OCI-LY1 (cell line): ENCODE measurements around the gene DAP.

Experiments
- H2AFZ ChIP-seq: fragments of 200-600 bp; sonication (generic), shearing (Covaris generic); 2 replicates; pipeline ENCODE4 v1.6.0; 2014; ENCODE audit warnings: antibody characterized with exemption, mild to moderate bottlenecking, low read length
- H3F3A ChIP-seq: fragments of 200-600 bp; sonication (generic), shearing (Covaris generic); 2 replicates; pipeline ENCODE4 v1.6.0; 2014; ENCODE audit warnings: mild to moderate bottlenecking, antibody characterized with exemption, low read length, moderate library complexity; ENCODE audit not compliant: insufficient read depth
- H3K27ac ChIP-seq: fragments of 200-600 bp; sonication (generic); 2 replicates; pipeline ENCODE4 v1.5.1; 2014; ENCODE audit warnings: low read length, mixed run types, mild to moderate bottlenecking, low read depth; ENCODE audit not compliant: poor library complexity, severe bottlenecking
- H3K27me3 ChIP-seq: fragments of 200-600 bp; sonication (generic); 2 replicates; pipeline ENCODE4 v1.6.0; 2014; ENCODE audit warnings: antibody characterized with exemption, mild to moderate bottlenecking, low read length, moderate library complexity; ENCODE audit not compliant: insufficient read depth
- H3K36me3 ChIP-seq: fragments of 200-600 bp; sonication (generic); 2 replicates; pipeline ENCODE4 v1.6.1; 2014; ENCODE audit warnings: mild to moderate bottlenecking, antibody characterized with exemption, low read length, moderate library complexity, mixed read lengths; ENCODE audit not compliant: insufficient read depth
- H3K4me1 ChIP-seq: fragments of 200-600 bp; sonication (generic); 2 replicates; pipeline ENCODE4 v1.5.1; 2014; ENCODE audit warnings: mild to moderate bottlenecking, low read length, moderate library complexity; ENCODE audit not compliant: insufficient read depth, severe bottlenecking
- H3K4me2 ChIP-seq: fragments of 200-600 bp; sonication (generic), shearing (Covaris generic); 2 replicates; pipeline ENCODE4 v1.6.1; 2014; ENCODE audit warnings: low read length
- H3K4me3 ChIP-seq: fragments of 200-600 bp; sonication (generic); 2 replicates; pipeline ENCODE4 v1.5.1; 2014; ENCODE audit warnings: low read length, low read depth, mild to moderate bottlenecking, mixed read lengths; ENCODE audit not compliant: poor library complexity, severe bottlenecking
- H3K79me2 ChIP-seq: fragments of 200-600 bp; shearing (Covaris generic); 2 replicates; pipeline ENCODE4 v1.6.1; 2016; ENCODE audit warnings: mixed run types, low read length, mixed read lengths; ENCODE audit not compliant: insufficient read depth
- H3K9ac ChIP-seq: fragments of 200-600 bp; sonication (generic), shearing (Covaris generic); 2 replicates; pipeline ENCODE4 v1.6.1; 2014; ENCODE audit warnings: mild to moderate bottlenecking, low read length, mixed read lengths
- H3K9me2 ChIP-seq: fragments of 200-600 bp; sonication (generic), shearing (Covaris generic); 2 replicates; pipeline ENCODE4 v1.6.1; 2014; ENCODE audit warnings: low read depth, mild to moderate bottlenecking, low read length, mixed read lengths
- H3K9me3 ChIP-seq: fragments of 200-600 bp; shearing (Covaris generic); 2 replicates; pipeline ENCODE4 v1.6.1; 2014; ENCODE audit warnings: low read length, mixed read lengths
- H4K20me1 ChIP-seq: fragments of 200-600 bp; sonication (generic), shearing (Covaris generic); 2 replicates; pipeline ENCODE4 v1.6.0; 2016; ENCODE audit warnings: mild to moderate bottlenecking, low read length; ENCODE audit not compliant: insufficient read depth
- EZH2 ChIP-seq: fragments of 200-600 bp; sonication (generic), shearing (Covaris generic); IDR thresholded peaks from 2 replicates; pipeline ENCODE4 v1.8.0; 2017; ENCODE audit warnings: borderline replicate concordance, mixed run types, mild to moderate bottlenecking, antibody characterized with exemption, low read length, moderate library complexity, mixed read lengths
- TF ChIP-seq, protein P1 (sequence below): fragments of 200-600 bp; sonication (generic), shearing (Covaris generic); IDR thresholded peaks from 2 replicates; pipeline ENCODE4 v1.5.1; 2017; ENCODE audit warnings: mild to moderate bottlenecking, antibody characterized with exemption, low read length, moderate library complexity, mixed read lengths

Gene DAP

GRCh38 chr5:10654566-10654965, 106.5 kb downstream of the DAP start:
- Histone ChIP-seq H2AFZ (no peak overlapping the region), H4K20me1 (no peaks in the 10 kb centered on the region), H3F3A (no peaks in the 10 kb centered on the region), H3K36me3 (no peaks in the 10 kb centered on the region), H3K4me2 (no peak overlapping the region), H3K9ac (no peak overlapping the region), H3K9me2 (no peaks in the 10 kb centered on the region), H3K4me3 (no peak overlapping the region), H3K27ac (no peak overlapping the region), H3K27me3 (no peaks in the 10 kb centered on the region; the same call in 1 of the 2 replicates), H3K9me3 (no peaks in the 10 kb centered on the region), H3K79me2 (no peaks in the 10 kb centered on the region), H3K4me1 (no peaks in the 10 kb centered on the region)
- TF ChIP-seq, protein P1, sequence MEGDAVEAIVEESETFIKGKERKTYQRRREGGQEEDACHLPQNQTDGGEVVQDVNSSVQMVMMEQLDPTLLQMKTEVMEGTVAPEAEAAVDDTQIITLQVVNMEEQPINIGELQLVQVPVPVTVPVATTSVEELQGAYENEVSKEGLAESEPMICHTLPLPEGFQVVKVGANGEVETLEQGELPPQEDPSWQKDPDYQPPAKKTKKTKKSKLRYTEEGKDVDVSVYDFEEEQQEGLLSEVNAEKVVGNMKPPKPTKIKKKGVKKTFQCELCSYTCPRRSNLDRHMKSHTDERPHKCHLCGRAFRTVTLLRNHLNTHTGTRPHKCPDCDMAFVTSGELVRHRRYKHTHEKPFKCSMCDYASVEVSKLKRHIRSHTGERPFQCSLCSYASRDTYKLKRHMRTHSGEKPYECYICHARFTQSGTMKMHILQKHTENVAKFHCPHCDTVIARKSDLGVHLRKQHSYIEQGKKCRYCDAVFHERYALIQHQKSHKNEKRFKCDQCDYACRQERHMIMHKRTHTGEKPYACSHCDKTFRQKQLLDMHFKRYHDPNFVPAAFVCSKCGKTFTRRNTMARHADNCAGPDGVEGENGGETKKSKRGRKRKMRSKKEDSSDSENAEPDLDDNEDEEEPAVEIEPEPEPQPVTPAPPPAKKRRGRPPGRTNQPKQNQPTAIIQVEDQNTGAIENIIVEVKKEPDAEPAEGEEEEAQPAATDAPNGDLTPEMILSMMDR = no peak
- no peak for TF ChIP-seq EZH2

DNA sequence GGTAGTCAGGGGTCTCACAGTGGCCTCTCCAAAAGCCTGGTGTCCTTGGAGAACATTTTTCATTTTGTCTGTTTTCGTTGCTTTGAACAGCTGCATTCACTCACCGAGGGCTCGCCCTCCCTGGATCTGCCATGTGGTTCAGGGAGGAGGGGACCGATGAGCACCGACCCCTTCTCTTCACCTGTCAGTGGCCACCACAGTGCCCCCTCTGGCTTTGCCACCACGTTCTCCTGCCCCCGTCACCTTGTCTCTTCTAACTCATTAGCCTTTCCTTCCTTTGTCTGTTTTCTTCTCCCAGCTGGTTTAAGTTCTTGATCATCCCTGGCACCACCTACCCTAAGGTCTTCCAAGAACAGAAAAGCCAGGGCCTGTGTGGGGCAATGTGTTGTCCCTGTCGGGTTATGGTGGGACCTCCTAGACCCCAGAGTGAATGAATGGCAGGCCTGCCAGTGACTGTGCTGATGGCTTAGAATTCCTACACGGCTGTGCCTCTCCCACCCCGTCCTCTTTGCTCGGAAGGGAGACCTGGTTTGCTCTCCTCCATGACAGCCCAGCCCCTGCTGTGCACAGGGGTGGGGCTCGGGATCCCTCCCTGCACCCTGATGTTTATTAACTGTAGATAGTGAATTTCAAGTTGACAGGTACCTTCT, 107.2 kb downstream of the DAP start:
- H3K36me3 ChIP-seq = no peaks in the 10 kb centered on the region
- no peak overlapping the region for H3K4me2 ChIP-seq
- no peak overlapping the region for H3K9ac ChIP-seq
- no peak overlapping the region for H2AFZ ChIP-seq
- no peaks in the 10 kb centered on the region for H4K20me1 ChIP-seq
- H3K27ac ChIP-seq = no peak overlapping the region
- no peaks in the 10 kb centered on the region for H3F3A ChIP-seq
- no peaks in the 10 kb centered on the region for H3K9me2 ChIP-seq
- TF ChIP-seq, protein P1 = no peak
- no peak for TF ChIP-seq EZH2
- no peak overlapping the region for H3K4me3 ChIP-seq
- H3K27me3 ChIP-seq = no peaks in the 10 kb centered on the region; the same call in 1 of the 2 replicates
- no peaks in the 10 kb centered on the region for H3K9me3 ChIP-seq
- no peaks in the 10 kb centered on the region for H3K79me2 ChIP-seq
- no peaks in the 10 kb centered on the region for H3K4me1 ChIP-seq

DNA sequence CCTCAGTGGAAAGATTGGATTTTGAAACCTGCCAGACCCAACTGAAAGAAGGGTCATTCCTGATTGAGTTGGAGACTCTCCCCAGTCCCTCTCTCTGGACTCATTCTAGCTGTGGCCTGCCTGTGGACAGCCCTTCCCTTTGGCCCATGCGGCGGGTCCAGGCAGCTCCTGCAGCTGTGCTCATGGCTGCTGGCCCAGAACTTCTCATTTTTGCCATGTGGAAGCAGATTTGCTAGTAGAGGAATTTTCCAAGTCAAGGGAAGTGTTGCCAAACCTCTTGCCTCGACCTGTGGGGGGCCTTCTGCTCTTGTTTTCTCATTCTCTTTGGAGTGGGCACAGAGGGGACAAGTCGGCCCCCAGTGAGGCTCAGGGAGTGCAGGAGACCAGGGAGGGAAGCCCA, 108.0 kb downstream of the DAP start:
- H3K9me2 ChIP-seq = no peaks in the 10 kb centered on the region
- H3K27me3 ChIP-seq = no peaks in the 10 kb centered on the region; the same call in 1 of the 2 replicates
- no peak overlapping the region for H3K4me3 ChIP-seq
- H3F3A ChIP-seq = no peaks in the 10 kb centered on the region
- H3K27ac ChIP-seq = no peak overlapping the region
- H3K79me2 ChIP-seq = no peaks in the 10 kb centered on the region
- no peak overlapping the region for H3K9ac ChIP-seq
- H4K20me1 ChIP-seq = no peaks in the 10 kb centered on the region
- H3K4me1 ChIP-seq = no peaks in the 10 kb centered on the region
- TF ChIP-seq, protein P1 = no peak
- no peak for TF ChIP-seq EZH2
- H3K4me2 ChIP-seq = no peak overlapping the region
- no peaks in the 10 kb centered on the region for H3K36me3 ChIP-seq
- H3K9me3 ChIP-seq = no peaks in the 10 kb centered on the region
- H2AFZ ChIP-seq = no peak overlapping the region
